ENCODE measurements around the gene ZNF502.

The ZNF502 gene

GRCh38 chr3:44771424-44772098, 59.1 kb downstream of the ZNF502 start:
- no peak for DNase-seq

DNA sequence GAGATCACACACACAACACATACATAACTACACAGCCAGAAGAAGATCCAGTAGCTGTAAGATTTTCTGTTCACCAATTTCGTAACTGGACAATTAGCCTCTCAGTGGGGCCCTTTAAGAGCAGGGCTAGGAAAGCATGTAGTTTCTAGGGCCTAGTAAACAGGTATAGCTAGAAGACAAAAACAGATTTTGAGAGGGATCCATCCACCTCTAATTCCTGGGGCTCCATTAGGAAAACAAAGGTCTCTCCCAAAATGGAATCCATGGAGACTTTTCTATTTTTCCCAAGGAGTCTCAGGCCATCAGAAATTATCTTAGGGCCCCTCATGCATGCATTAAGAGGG, 59.6 kb downstream of the ZNF502 start:
- DNase-seq = no peak
